Tibial nerve (tissue), 3 donors: ENCODE measurements around the gene NKAPL.

ENCODE experiments used
- POLR2A ChIP-seq, 2 donors: fragments of 450-650 bp; IDR thresholded peaks; one replicate each; pipeline ENCODE4 v1.6.1; 2017; ENCODE audit warnings: antibody characterized with exemption in 2 of 2, mild to moderate bottlenecking in 2 of 2, moderate library complexity in 2 of 2
- TF ChIP-seq, protein P1 (sequence below), 5 experiments: fragments of 200-600 bp in 3 of 5; fragments of 450-650 bp in 2 of 5; sonication (generic) in 3 of 5; IDR thresholded peaks; one replicate each; pipeline ENCODE4 v1.5.1; 2016 to 2019; ENCODE audit warnings: antibody characterized with exemption in 5 of 5, mild to moderate bottlenecking in 3 of 5, moderate library complexity in 2 of 5

DNA sequence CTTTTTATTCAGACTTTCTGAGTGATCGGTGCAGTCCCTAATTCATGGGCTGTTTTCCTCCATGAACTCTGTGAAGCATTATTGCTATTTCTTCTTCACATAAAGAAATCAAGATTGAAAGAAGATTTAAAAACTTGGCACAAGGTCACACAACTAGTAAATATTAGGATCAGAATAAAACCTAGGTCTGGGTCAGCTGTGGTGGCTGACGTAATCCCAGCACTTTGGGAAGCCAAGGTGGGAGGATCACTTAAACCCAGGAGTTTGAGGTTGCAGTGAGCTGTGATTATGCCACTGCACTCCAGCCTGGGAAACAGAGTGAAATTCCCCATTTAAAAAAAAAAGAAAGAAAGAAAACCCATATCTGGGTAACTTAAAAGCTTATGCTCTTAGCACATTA lies 32.6 kb upstream of the NKAPL start:
- no peak for TF ChIP-seq POLR2A (IDR thresholded peaks at IDR 0.05)
- TF ChIP-seq, protein P1, sequence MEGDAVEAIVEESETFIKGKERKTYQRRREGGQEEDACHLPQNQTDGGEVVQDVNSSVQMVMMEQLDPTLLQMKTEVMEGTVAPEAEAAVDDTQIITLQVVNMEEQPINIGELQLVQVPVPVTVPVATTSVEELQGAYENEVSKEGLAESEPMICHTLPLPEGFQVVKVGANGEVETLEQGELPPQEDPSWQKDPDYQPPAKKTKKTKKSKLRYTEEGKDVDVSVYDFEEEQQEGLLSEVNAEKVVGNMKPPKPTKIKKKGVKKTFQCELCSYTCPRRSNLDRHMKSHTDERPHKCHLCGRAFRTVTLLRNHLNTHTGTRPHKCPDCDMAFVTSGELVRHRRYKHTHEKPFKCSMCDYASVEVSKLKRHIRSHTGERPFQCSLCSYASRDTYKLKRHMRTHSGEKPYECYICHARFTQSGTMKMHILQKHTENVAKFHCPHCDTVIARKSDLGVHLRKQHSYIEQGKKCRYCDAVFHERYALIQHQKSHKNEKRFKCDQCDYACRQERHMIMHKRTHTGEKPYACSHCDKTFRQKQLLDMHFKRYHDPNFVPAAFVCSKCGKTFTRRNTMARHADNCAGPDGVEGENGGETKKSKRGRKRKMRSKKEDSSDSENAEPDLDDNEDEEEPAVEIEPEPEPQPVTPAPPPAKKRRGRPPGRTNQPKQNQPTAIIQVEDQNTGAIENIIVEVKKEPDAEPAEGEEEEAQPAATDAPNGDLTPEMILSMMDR (IDR thresholded peaks at IDR 0.05): no peak
